OCI-LY3 (cell line): ENCODE measurements around the gene IPCEF1.

Source experiments
- H2AFZ ChIP-seq: fragments of 200-600, 300-600 bp; shearing (Covaris generic); 2 replicates; pipeline ENCODE4 v1.6.0; 2014; ENCODE audit warnings: antibody characterized with exemption, low read depth, low read length
- H3K27ac ChIP-seq: fragments of 200-600, 300-600 bp; sonication (generic); 2 replicates; pipeline ENCODE4 v1.5.1; 2014; ENCODE audit warnings: mild to moderate bottlenecking, low read length, moderate library complexity, mixed read lengths
- H3K27me3 ChIP-seq: fragments of 200-600, 300-600 bp; sonication (generic); 2 replicates; pipeline ENCODE4 v1.6.1; 2014; ENCODE audit warnings: low read depth, low read length, mixed read lengths
- H3K36me3 ChIP-seq: fragments of 200-600, 300-600 bp; sonication (generic); replicated peaks from 2 replicates; pipeline ENCODE3; 2014; ENCODE audit warnings: low read depth, low read length, mixed read lengths
- H3K4me1 ChIP-seq: fragments of 300-600, 200-600 bp; sonication (generic); 2 replicates; pipeline ENCODE4 v1.6.1; 2014; ENCODE audit warnings: low read length, mixed read lengths
- H3K4me2 ChIP-seq: fragments of 200-600, 300-600 bp; sonication (generic); 2 replicates; pipeline ENCODE4 v1.6.1; 2014; ENCODE audit warnings: low read length, mixed read lengths
- H3K4me3 ChIP-seq: fragments of 300-600, 200-600 bp; sonication (generic); 2 replicates; pipeline ENCODE4 v1.5.1; 2014; ENCODE audit warnings: antibody characterized with exemption, mild to moderate bottlenecking, low read length, moderate library complexity
- H3K79me2 ChIP-seq: fragments of 300-600, 200-600 bp; shearing (Covaris generic); 2 replicates; pipeline ENCODE4 v1.6.1; 2014; ENCODE audit warnings: mild to moderate bottlenecking, low read length, mixed read lengths
- H3K9ac ChIP-seq: fragments of 300-600, 200-600 bp; shearing (Covaris generic); 2 replicates; pipeline ENCODE4 v1.6.0; 2014; ENCODE audit warnings: mild to moderate bottlenecking, low read length, moderate library complexity
- H3K9me3 ChIP-seq: fragments of 200-600, 300-600 bp; shearing (Covaris generic); 2 replicates; pipeline ENCODE4 v1.6.1; 2014; ENCODE audit warnings: low read length, mixed read lengths; ENCODE audit not compliant: insufficient read depth
- H4K20me1 ChIP-seq: fragments of 200-600, 300-600 bp; sonication (generic); 2 replicates; pipeline ENCODE4 v1.6.1; 2016; ENCODE audit warnings: low read length, mixed read lengths; ENCODE audit not compliant: insufficient read depth
- CTCF ChIP-seq: fragments of 200-600, 300-600 bp; sonication (generic); IDR thresholded peaks from 2 replicates; pipeline ENCODE4 v1.5.1; 2014; ENCODE audit warnings: antibody characterized with exemption, low read length, low read depth
- EZH2phosphoT487 ChIP-seq: fragments of 200-600 bp; shearing (Covaris generic); IDR thresholded peaks from 2 replicates; pipeline ENCODE4 v1.6.1; 2018; ENCODE audit warnings: antibody characterized with exemption, mixed run types, low read depth

The IPCEF1 gene

DNA sequence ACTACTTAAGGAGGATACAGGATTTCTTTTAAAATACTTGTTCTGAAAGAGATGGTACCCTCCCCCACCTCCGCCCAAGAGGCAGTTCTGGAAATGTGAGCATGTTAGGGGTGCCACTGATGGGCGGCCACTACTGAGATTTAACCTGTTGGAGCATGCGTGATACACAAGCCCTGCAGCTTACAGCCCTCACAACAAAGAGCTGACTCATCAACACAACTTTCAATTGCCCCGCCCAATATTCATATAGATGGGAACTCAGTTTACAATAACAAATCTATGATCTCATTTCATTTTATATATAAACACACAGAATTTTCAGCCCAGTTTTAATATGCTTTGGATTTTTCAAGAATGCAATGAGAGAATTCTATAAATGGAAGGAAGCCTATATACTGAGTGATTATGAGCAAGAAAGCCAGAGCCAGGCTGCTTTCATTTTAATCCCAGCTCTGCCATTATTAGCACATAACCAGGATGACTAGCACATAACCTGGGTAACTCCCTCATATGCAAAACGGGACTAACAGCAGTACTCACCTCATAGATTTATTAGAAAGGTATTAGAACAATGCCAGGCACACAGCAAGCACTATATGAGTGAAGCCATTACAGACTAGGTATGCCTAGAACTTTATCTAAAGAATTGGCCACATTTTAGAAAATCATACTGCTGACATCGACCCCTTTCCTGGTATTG lies 45.6 kb upstream of the IPCEF1 start:
- no peak overlapping the region for H2AFZ ChIP-seq
- H3K79me2 ChIP-seq = no peaks in the 10 kb centered on the region
- H3K9ac ChIP-seq = no peak overlapping the region
- no peaks in the 10 kb centered on the region for H4K20me1 ChIP-seq
- no peak overlapping the region for H3K4me3 ChIP-seq
- no peak overlapping the region for H3K27ac ChIP-seq
- no peak overlapping the region for H3K4me2 ChIP-seq
- peaks cover 5% of the 10 kb centered on the region; the same call in 1 of the 2 replicates for H3K27me3 ChIP-seq
- TF ChIP-seq EZH2phosphoT487 = no peak
- TF ChIP-seq CTCF = no peak
- no peaks in the 10 kb centered on the region for H3K36me3 ChIP-seq
- H3K9me3 ChIP-seq = no peaks in the 10 kb centered on the region
- H3K4me1 ChIP-seq = peaks cover 9% of the 10 kb centered on the region; the same call in 1 of the 2 replicates

GRCh38 chr6:154399097-154399496 lies 42.5 kb upstream of the IPCEF1 start:
- Histone ChIP-seq H4K20me1 (no peaks in the 10 kb centered on the region), H3K27me3 (peaks cover 11% of the 10 kb centered on the region), H3K27ac (no peak overlapping the region), H3K4me2 (no peak overlapping the region), H3K4me1 (no peaks in the 10 kb centered on the region), H3K79me2 (no peaks in the 10 kb centered on the region), H2AFZ (no peak overlapping the region), H3K36me3 (no peaks in the 10 kb centered on the region), H3K4me3 (no peak overlapping the region), H3K9ac (no peak overlapping the region), H3K9me3 (no peaks in the 10 kb centered on the region)
- TF ChIP-seq EZH2phosphoT487 = no peak
- no peak for TF ChIP-seq CTCF

GRCh38 chr6:154397491-154398195 lies 41.0 kb upstream of the IPCEF1 start:
- Histone ChIP-seq H2AFZ (no peak overlapping the region), H4K20me1 (no peaks in the 10 kb centered on the region), H3K9me3 (no peaks in the 10 kb centered on the region), H3K36me3 (no peaks in the 10 kb centered on the region), H3K9ac (no peak overlapping the region), H3K27ac (no peak overlapping the region), H3K79me2 (no peaks in the 10 kb centered on the region), H3K27me3 (peaks cover 11% of the 10 kb centered on the region), H3K4me1 (no peaks in the 10 kb centered on the region), H3K4me2 (no peak overlapping the region), H3K4me3 (no peak overlapping the region)
- TF ChIP-seq CTCF (no peak), EZH2phosphoT487 (no peak)

DNA sequence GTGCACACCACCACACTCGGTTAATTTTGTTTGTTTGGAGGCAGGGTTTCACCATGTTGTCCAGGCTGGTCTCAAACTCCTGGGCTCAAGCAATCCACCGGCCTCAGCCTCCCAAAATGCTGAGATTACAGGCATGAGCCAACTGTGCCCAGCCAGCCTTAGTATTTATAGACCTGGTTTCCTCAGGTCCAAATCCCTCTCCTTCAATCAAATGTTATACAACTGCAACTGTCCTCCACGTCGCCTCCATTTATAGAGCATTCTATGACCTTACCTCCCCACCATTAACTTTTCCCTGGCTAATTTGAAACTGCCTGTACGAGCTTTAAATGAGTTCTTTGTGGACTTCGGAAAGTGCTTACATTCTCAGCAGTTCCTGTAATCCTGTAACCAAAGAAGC lies 39.3 kb upstream of the IPCEF1 start:
- Histone ChIP-seq H3K27me3 (peaks cover 11% of the 10 kb centered on the region), H3K36me3 (no peaks in the 10 kb centered on the region), H3K9ac (no peak overlapping the region), H3K4me2 (no peak overlapping the region), H3K27ac (no peak overlapping the region), H2AFZ (no peak overlapping the region), H4K20me1 (no peaks in the 10 kb centered on the region), H3K4me1 (no peaks in the 10 kb centered on the region), H3K9me3 (no peaks in the 10 kb centered on the region), H3K79me2 (no peaks in the 10 kb centered on the region), H3K4me3 (no peak overlapping the region)
- TF ChIP-seq EZH2phosphoT487 = no peak
- TF ChIP-seq CTCF = no peak
